CD4-positive, alpha-beta T cell (primary cell): ENCODE measurements around the gene UBAC2. TPM values are rescaled to one million over a fixed set of nuclear protein-coding genes. Genes with fewer than 3 reads are reported as not detected.

ENCODE experiments used
- ATAC-seq: fragments of 200-7000 bp; cut with Tn5 transposase; one replicate; pipeline ENCODE4 v1.10.0; 2022; ENCODE audit warnings: mild to moderate bottlenecking; ENCODE audit not compliant: poor library complexity
- CTCF ChIA-PET: fragments of 350-600 bp; sonication (Branson Sonifier 250); formaldehyde crosslinking; loops from one replicate; lab custom pipeline; 2021; ENCODE audit warnings: antibody characterized with exemption, inconsistent platforms; lab: Charles Lee
- POLR2A ChIA-PET: fragments of 350-600 bp; sonication (Branson Sonifier 250); formaldehyde crosslinking; loops from one replicate; lab custom pipeline; 2021; ENCODE audit warnings: antibody characterized with exemption, inconsistent platforms; lab: Charles Lee
- DNase-seq, 14 experiments: peaks; one replicate each; pipeline ENCODE4 v3.0.0-alpha.2; 2013 to 2020; ENCODE audit warnings: mixed read lengths in 2 of 14
- H3K27ac ChIP-seq, 2 donors: one replicate each; pipeline versions ENCODE4 v1.5.1 to v1.7.0; 2013; ENCODE audit warnings: low read length in 2 of 2, low read depth in 1 of 2, mild to moderate bottlenecking in 1 of 2
- H3K27me3 ChIP-seq, 2 experiments: 1 replicate in 1 of 2; 2 replicates in 1 of 2; pipeline versions ENCODE4 v1.6.1 to v1.7.0; 2013; ENCODE audit warnings: low read length in 2 of 2, control low read depth in 1 of 2, mild to moderate bottlenecking in 1 of 2, moderate library complexity in 1 of 2; ENCODE audit not compliant: insufficient read depth in 2 of 2, control insufficient read depth in 1 of 2
- H3K36me3 ChIP-seq: one replicate; pipeline ENCODE4 v1.6.1; 2013; ENCODE audit warnings: low read length, control low read depth; ENCODE audit not compliant: insufficient read depth
- H3K4me1 ChIP-seq: one replicate; pipeline ENCODE4 v1.6.1; 2013; ENCODE audit warnings: low read length, control low read depth; ENCODE audit not compliant: insufficient read depth
- H3K4me3 ChIP-seq: one replicate; pipeline ENCODE4 v1.5.1; 2013; ENCODE audit warnings: mild to moderate bottlenecking, low read length, moderate library complexity
- H3K9me3 ChIP-seq, 2 experiments: 1 replicate in 1 of 2; 2 replicates in 1 of 2; pipeline versions ENCODE4 v1.6.1 to v1.7.0; 2013; ENCODE audit warnings: low read length in 2 of 2, mild to moderate bottlenecking in 2 of 2, control low read depth in 1 of 2, moderate library complexity in 1 of 2; ENCODE audit not compliant: control insufficient read depth in 1 of 2, insufficient read depth in 1 of 2
- H3K27ac Mint-ChIP-seq: one replicate; pipeline ENCODE4 v1.8.0; 2020; ENCODE audit warnings: mixed read lengths
- H3K27me3 Mint-ChIP-seq: one replicate; pipeline ENCODE4 v1.8.0; 2021; ENCODE audit warnings: mixed read lengths
- H3K36me3 Mint-ChIP-seq: one replicate; pipeline ENCODE4 v1.8.0; 2021; ENCODE audit warnings: low read depth, mixed read lengths
- H3K4me1 Mint-ChIP-seq: one replicate; pipeline ENCODE4 v1.8.0; 2021; ENCODE audit warnings: low read depth, mixed read lengths
- H3K4me3 Mint-ChIP-seq: one replicate; pipeline ENCODE4 v1.8.0; 2020; ENCODE audit warnings: mild to moderate bottlenecking, mixed read lengths
- H3K9me3 Mint-ChIP-seq: one replicate; pipeline ENCODE4 v1.8.0; 2020; ENCODE audit warnings: mixed read lengths
- intact Hi-C, 2 experiments: fragments of 100-400 bp; cut with DNase I in 1 of 2; cut with micrococcal nuclease in 1 of 2; formaldehyde crosslinking; loops; one replicate each; pipeline versions ENCODE4 v1.15.1 to v1.9.0; 2023 to 2025; cut with DNase I, micrococcal nuclease
- total RNA-seq, 174 experiments: library from RNA in 2 of 174; stranded (reverse) in 2 of 174; gene quantifications; one replicate each; pipeline ENCODE4 v1.2.3 and lab custom pipeline; 2021 to 2026
- TF ChIP-seq, protein P1 (sequence below): fragments of 200-600 bp; IDR thresholded peaks from one replicate; pipeline ENCODE4 v1.8.0; 2022; ENCODE audit warnings: antibody characterized with exemption, mild to moderate bottlenecking

Gene UBAC2
- total RNA-seq, 2 experiments from 2014 or later, result 59.8 to 67.4 TPM

DNA sequence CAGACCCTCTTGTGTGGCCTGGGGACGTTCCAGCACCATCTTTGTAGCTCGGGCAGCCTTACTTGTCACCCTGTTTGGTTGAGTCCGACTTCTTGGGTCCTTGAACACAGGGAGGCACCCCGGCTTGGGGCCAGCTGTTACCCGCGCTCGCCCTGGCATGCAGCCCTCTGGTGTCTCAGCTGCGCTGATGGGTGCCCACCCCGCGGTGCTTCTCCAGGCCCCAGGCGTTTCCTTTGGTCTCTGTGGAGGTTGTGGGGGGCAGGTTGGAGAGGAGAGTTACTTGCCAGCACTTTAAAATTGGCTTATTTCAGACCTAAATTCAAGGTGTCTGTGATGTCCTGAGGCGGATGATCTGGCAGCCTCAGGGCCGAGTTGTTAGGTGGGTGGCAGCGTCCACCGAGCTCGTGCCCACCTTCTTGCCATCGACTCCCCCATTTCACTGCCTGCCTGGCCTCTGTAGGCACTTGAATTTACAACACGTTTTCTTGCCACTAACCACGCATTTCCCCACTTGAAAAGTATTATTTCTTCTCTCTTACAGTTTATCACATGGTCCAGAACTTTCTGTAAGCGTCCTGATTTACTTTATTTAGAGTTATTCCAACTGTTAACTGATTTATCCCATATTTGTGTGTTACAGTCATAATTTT lies 16.9 kb downstream of the UBAC2 start:
- TF ChIP-seq, protein P1, sequence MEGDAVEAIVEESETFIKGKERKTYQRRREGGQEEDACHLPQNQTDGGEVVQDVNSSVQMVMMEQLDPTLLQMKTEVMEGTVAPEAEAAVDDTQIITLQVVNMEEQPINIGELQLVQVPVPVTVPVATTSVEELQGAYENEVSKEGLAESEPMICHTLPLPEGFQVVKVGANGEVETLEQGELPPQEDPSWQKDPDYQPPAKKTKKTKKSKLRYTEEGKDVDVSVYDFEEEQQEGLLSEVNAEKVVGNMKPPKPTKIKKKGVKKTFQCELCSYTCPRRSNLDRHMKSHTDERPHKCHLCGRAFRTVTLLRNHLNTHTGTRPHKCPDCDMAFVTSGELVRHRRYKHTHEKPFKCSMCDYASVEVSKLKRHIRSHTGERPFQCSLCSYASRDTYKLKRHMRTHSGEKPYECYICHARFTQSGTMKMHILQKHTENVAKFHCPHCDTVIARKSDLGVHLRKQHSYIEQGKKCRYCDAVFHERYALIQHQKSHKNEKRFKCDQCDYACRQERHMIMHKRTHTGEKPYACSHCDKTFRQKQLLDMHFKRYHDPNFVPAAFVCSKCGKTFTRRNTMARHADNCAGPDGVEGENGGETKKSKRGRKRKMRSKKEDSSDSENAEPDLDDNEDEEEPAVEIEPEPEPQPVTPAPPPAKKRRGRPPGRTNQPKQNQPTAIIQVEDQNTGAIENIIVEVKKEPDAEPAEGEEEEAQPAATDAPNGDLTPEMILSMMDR, result no peak
- H3K27ac ChIP-seq, result peak overlapping the region; percentile 65 to 70
- peak overlapping the region; percentile 32 for H3K4me3 ChIP-seq
- POLR2A ChIA-PET, result interaction anchor here (0.6 to 9.0 kb wide), 8 partner anchors 16 to 153 kb away, joined by 3 to 259 read pairs (median 5); partner anchors contain the start of genes GPR18 and UBAC2
- DNase-seq (peak in 5 of 14 experiments; percentile 17 to 42 (median 39)), ATAC-seq (no peak)
- Mint-ChIP-seq H3K9me3 (no peaks in the 10 kb centered on the region), H3K4me3 (peak overlapping the region; percentile 77), H3K4me1 (peaks cover 84% of the 10 kb centered on the region), H3K27me3 (no peaks in the 10 kb centered on the region), H3K27ac (peak overlapping the region; percentile 100), H3K36me3 (peaks cover 23% of the 10 kb centered on the region)
- H3K9me3 ChIP-seq, result no peaks in the 10 kb centered on the region
- intact Hi-C loops, result loop anchor here (2.0 to 5.0 kb wide), 4 partner anchors 17 to 220 kb away; partner anchors contain the start of gene UBAC2 (in 1 of the 2)
- CTCF ChIA-PET, result interaction anchor here (0.7 to 1.9 kb wide), 2 partner anchors 17 kb away, joined by 4 to 9 read pairs; partner anchors contain the start of gene UBAC2
- H3K27me3 ChIP-seq, result no peaks in the 10 kb centered on the region
- peaks cover 76% of the 10 kb centered on the region for H3K4me1 ChIP-seq
- peaks cover 11% of the 10 kb centered on the region for H3K36me3 ChIP-seq

DNA sequence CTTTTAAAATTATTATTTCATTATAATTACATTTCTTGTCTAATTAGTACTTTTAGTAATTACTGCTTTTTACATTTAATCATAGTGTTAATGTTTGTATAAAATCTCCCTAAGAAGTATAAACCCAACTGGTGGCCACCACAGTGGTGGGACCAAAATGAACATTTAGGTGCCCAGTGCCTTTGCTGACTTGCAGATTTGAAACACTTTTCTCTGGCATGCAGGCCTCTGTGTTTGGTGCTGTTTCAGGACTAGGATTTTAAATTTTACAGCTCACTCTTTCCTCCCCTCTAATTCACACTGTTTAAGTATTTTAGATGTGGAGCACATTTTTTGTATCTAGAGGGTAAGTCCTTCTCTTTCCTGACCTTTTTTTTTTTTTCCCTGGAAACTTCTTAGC lies 17.5 kb downstream of the UBAC2 start:
- Mint-ChIP-seq H3K4me3 (peak overlapping the region; percentile 80), H3K27ac (peak overlapping the region; percentile 100), H3K36me3 (peaks cover 26% of the 10 kb centered on the region), H3K9me3 (no peaks in the 10 kb centered on the region), H3K4me1 (peaks cover 87% of the 10 kb centered on the region), H3K27me3 (no peaks in the 10 kb centered on the region)
- no peaks in the 10 kb centered on the region for H3K9me3 ChIP-seq
- POLR2A ChIA-PET, result interaction anchor here (0.9 to 9.0 kb wide), 21 partner anchors 10 to 283 kb away, joined by 3 to 259 read pairs (median 5); partner anchors contain the start of genes GPR18, TM9SF2 and UBAC2
- H3K4me3 ChIP-seq, result peak overlapping the region; percentile 32
- H3K27ac ChIP-seq, result peak overlapping the region; percentile 65 to 70
- TF ChIP-seq, protein P1, result no peak
- H3K4me1 ChIP-seq, result peaks cover 75% of the 10 kb centered on the region
- H3K36me3 ChIP-seq, result peaks cover 10% of the 10 kb centered on the region
- intact Hi-C loops, result loop anchor here in 1 of 2 experiments (5.0 kb wide), 3 partner anchors 139 to 221 kb away; no protein-coding TSS in a partner anchor
- ATAC-seq (no peak), DNase-seq (no peak)
- CTCF ChIA-PET, result interaction anchor here (1.1 to 2.1 kb wide), 9 partner anchors 13 to 283 kb away, joined by 3 to 15 read pairs (median 6); partner anchors contain the start of genes TM9SF2 and UBAC2
- no peaks in the 10 kb centered on the region for H3K27me3 ChIP-seq

DNA sequence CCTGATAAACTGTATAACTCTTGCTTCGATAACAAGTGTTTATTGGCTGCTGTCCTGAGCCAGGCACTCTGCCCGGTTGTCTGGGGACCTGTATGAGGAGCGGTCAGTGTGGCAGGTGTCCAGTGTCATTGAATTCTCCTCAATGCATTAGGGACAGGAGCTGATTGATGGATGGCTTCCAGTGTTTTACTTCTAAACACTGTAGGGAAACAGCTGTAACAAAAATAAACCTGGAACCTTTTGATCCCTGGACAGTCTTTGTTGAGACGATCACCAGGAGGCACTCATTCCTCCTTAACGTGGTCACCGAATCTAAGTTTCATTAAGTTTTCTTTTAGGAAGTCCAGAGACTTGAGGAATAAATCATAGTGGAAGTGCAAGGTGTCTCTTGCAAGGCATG lies 17.9 kb downstream of the UBAC2 start:
- Mint-ChIP-seq H3K4me3 (peak overlapping the region; percentile 80), H3K36me3 (peaks cover 30% of the 10 kb centered on the region), H3K4me1 (peaks cover 91% of the 10 kb centered on the region), H3K27ac (peak overlapping the region; percentile 100), H3K9me3 (no peaks in the 10 kb centered on the region), H3K27me3 (no peaks in the 10 kb centered on the region)
- H3K4me3 ChIP-seq, result peak overlapping the region; percentile 32
- H3K27ac ChIP-seq, result peak overlapping the region; percentile 65 to 70
- no peak for ATAC-seq
- TF ChIP-seq, protein P1, result no peak
- no peak for DNase-seq
- intact Hi-C loops, result loop anchor here in 1 of 2 experiments (5.0 kb wide), 3 partner anchors 139 to 221 kb away; no protein-coding TSS in a partner anchor
- ChIA-PET CTCF (interaction anchor here (1.1 to 2.1 kb wide), 9 partner anchors 14 to 282 kb away, joined by 3 to 15 read pairs (median 6); partner anchors contain the start of genes TM9SF2 and UBAC2), POLR2A (interaction anchor here (0.8 to 9.0 kb wide), 28 partner anchors 9 to 283 kb away, joined by 3 to 259 read pairs (median 5); partner anchors contain the start of genes GPR18, TM9SF2 and UBAC2)
- H3K4me1 ChIP-seq, result peaks cover 71% of the 10 kb centered on the region
- peaks cover 7% of the 10 kb centered on the region for H3K36me3 ChIP-seq
- no peaks in the 10 kb centered on the region for H3K9me3 ChIP-seq
- no peaks in the 10 kb centered on the region for H3K27me3 ChIP-seq
